Liver (tissue), 9 donors: Measurements from ENCODE around the gene WDR82. TPM values are rescaled to one million over a fixed set of nuclear protein-coding genes. Genes with fewer than 3 reads are reported as not detected.

Experiments
- DNase-seq: peaks from one replicate; pipeline ENCODE4 v3.0.0-alpha.2; 2017; ENCODE audit warnings: low spot score
- H3K27ac ChIP-seq, 2 donors: one replicate each; pipeline ENCODE4 v1.7.0; 2013; ENCODE audit warnings: inconsistent platforms in 2 of 2, low read length in 2 of 2, control low read depth in 1 of 2, low read depth in 1 of 2, mild to moderate bottlenecking in 1 of 2
- H3K27me3 ChIP-seq, 4 donors: one replicate each; pipeline versions ENCODE4 v1.6.1 to v1.7.0; 2013; ENCODE audit warnings: low read length in 3 of 4, inconsistent platforms in 1 of 4, mild to moderate bottlenecking in 1 of 4, moderate library complexity in 1 of 4; ENCODE audit not compliant: control insufficient read depth in 4 of 4, insufficient read depth in 4 of 4
- H3K36me3 ChIP-seq, 4 donors: one replicate each; pipeline versions ENCODE4 v1.6.1 to v1.7.0; 2013; ENCODE audit warnings: low read length in 3 of 4, mild to moderate bottlenecking in 3 of 4, low read depth in 1 of 4, moderate library complexity in 1 of 4; ENCODE audit not compliant: control insufficient read depth in 4 of 4, insufficient read depth in 3 of 4
- H3K4me1 ChIP-seq, 4 donors: one replicate each; pipeline versions ENCODE4 v1.6.1 to v1.7.0; 2013; ENCODE audit warnings: low read length in 3 of 4, mild to moderate bottlenecking in 3 of 4, moderate library complexity in 1 of 4; ENCODE audit not compliant: control insufficient read depth in 4 of 4, insufficient read depth in 4 of 4
- H3K4me3 ChIP-seq, 3 donors: one replicate each; pipeline versions ENCODE4 v1.6.1 to v1.7.0; 2013; ENCODE audit warnings: low read length in 3 of 3, control low read depth in 1 of 3, low read depth in 1 of 3, mild to moderate bottlenecking in 1 of 3
- H3K9ac ChIP-seq, 2 donors: one replicate each; pipeline ENCODE4 v1.7.0; 2013; ENCODE audit warnings: low read length in 2 of 2, mild to moderate bottlenecking in 2 of 2, moderate library complexity in 2 of 2, control low read depth in 1 of 2, low read depth in 1 of 2
- H3K9me3 ChIP-seq, 4 donors: one replicate each; pipeline versions ENCODE4 v1.6.1 to v1.7.0; 2013; ENCODE audit warnings: low read length in 3 of 4; ENCODE audit not compliant: control insufficient read depth in 4 of 4
- ATF3 ChIP-seq: IDR thresholded peaks from 2 replicates; pipeline ENCODE4 v1.6.1; 2016; ENCODE audit warnings: antibody characterized with exemption
- CTCF ChIP-seq: fragments of 150-350 bp; IDR thresholded peaks from 2 replicates; pipeline ENCODE4 v1.5.1; 2017; ENCODE audit warnings: improper control_type of control experiment, low read depth, low read length; ENCODE audit not compliant: missing input control
- EGR1 ChIP-seq, 2 donors: IDR thresholded peaks; 2 replicates each; pipeline ENCODE4 v1.6.1; 2016 to 2018; ENCODE audit warnings: antibody characterized with exemption in 2 of 2, low read depth in 2 of 2
- FOXA1 ChIP-seq: IDR thresholded peaks from 2 replicates; pipeline ENCODE4 v1.6.1; 2016; ENCODE audit warnings: antibody characterized with exemption
- FOXA2 ChIP-seq: IDR thresholded peaks from 2 replicates; pipeline ENCODE4 v1.6.1; 2016; ENCODE audit warnings: antibody characterized with exemption
- GABPA ChIP-seq, 2 donors: IDR thresholded peaks in 1 of 2; conservative IDR thresholded peaks in 1 of 2; 2 replicates each; pipeline ENCODE4 v1.6.1; 2016; ENCODE audit warnings: antibody characterized with exemption in 2 of 2, mild to moderate bottlenecking in 1 of 2, moderate library complexity in 1 of 2
- HNF4A ChIP-seq, 2 donors: conservative IDR thresholded peaks; 2 replicates each; pipeline ENCODE4 v1.6.1; 2016; ENCODE audit warnings: antibody characterized with exemption in 2 of 2, mild to moderate bottlenecking in 2 of 2
- HNF4G ChIP-seq: IDR thresholded peaks from 2 replicates; pipeline ENCODE4 v1.6.1; 2016; ENCODE audit warnings: antibody characterized with exemption
- JUND ChIP-seq, 2 donors: IDR thresholded peaks; 2 replicates each; pipeline ENCODE4 v1.6.1; 2016; ENCODE audit warnings: antibody characterized with exemption in 2 of 2
- MAX ChIP-seq: IDR thresholded peaks from 2 replicates; pipeline ENCODE4 v1.6.1; 2016; ENCODE audit warnings: antibody characterized with exemption
- NR2F2 ChIP-seq: IDR thresholded peaks from 2 replicates; pipeline ENCODE4 v1.6.1; 2016; ENCODE audit warnings: antibody characterized with exemption
- RAD21 ChIP-seq, 2 donors: IDR thresholded peaks; 2 replicates each; pipeline ENCODE4 v1.6.1; 2016; ENCODE audit warnings: antibody characterized with exemption in 2 of 2, mild to moderate bottlenecking in 2 of 2
- REST ChIP-seq: IDR thresholded peaks from 2 replicates; pipeline ENCODE4 v1.6.1; 2016; ENCODE audit warnings: antibody characterized with exemption, mild to moderate bottlenecking
- RXRA ChIP-seq, 2 donors: IDR thresholded peaks; 2 replicates each; pipeline ENCODE4 v1.6.1; 2017 to 2018; ENCODE audit warnings: antibody characterized with exemption in 2 of 2, mild to moderate bottlenecking in 1 of 2
- SP1 ChIP-seq: IDR thresholded peaks from 2 replicates; pipeline ENCODE4 v1.6.1; 2018; ENCODE audit warnings: antibody characterized with exemption, mild to moderate bottlenecking
- TAF1 ChIP-seq: conservative IDR thresholded peaks from 2 replicates; pipeline ENCODE4 v1.6.1; 2016; ENCODE audit warnings: antibody characterized with exemption, mild to moderate bottlenecking
- YY1 ChIP-seq: IDR thresholded peaks from 2 replicates; pipeline ENCODE4 v1.6.1; 2016; ENCODE audit warnings: antibody characterized with exemption, mild to moderate bottlenecking
- ZBTB33 ChIP-seq: IDR thresholded peaks from 2 replicates; pipeline ENCODE4 v1.6.1; 2016; ENCODE audit warnings: antibody characterized with exemption
- WGBS: extraction: QIAGEN DNeasy Blood & Tissue Kit; methylation state at CpG from one replicate; pipeline ENCODE4 v1.1.7; 2013; 5-methylcytosine and 5-hydroxymethylcytosine counted together
- polyA plus RNA-seq, 2 donors: library from polyadenylated mRNA; stranded (reverse) in 1 of 2; unstranded in 1 of 2; fragments of 200-250 nt in 1 of 2; fragments of >200 nt in 1 of 2; fragmentation: Nextera tagmentation in 1 of 2; extraction: Ambion mirVana in 1 of 2; gene quantifications; one replicate each; pipeline versions ENCODE4 v1.2.1 to v1.2.3, GENCODE V29; 2013 to 2015
- total RNA-seq, 2 donors: library from RNA; depleted of rRNA; stranded (reverse); fragments of >200 nt; gene quantifications; one replicate each; pipeline ENCODE4 v1.2.3, GENCODE V29; 2014
- donor health status: healthy.
- donor health status: healthy.
- donor health status: healthy.
- donor health status: healthy.
- donor health status: healthy.

WDR82 gene
- total and polyA plus RNA-seq, 4 donors, result 4.3 to 44.3 (median 25.5) TPM

- no peak overlapping the region for H3K27ac ChIP-seq
- no peak overlapping the region for H3K4me3 ChIP-seq
- no peak for DNase-seq
- H3K9me3 ChIP-seq, result no peaks in the 10 kb centered on the region
- peaks cover 22 to 43% (median 33%) of the 10 kb centered on the region in 4 donors for H3K36me3 ChIP-seq
- 90% methylated on average over 7 of the region's 7 CpGs for WGBS
- TF ChIP-seq GABPA (IDR thresholded peaks at IDR 0.05 in 1 of 2, conservative IDR thresholded peaks at IDR 0.05 in 1 of 2) (no peak), FOXA1 (no peak), REST (no peak), ZBTB33 (no peak), CTCF (no peak), EGR1 (IDR thresholded peaks at IDR 0.05; ENCODE audit: low read depth in 2 of 2) (no peak), TAF1 (no peak), HNF4A (conservative IDR thresholded peaks at IDR 0.05) (no peak), RAD21 (IDR thresholded peaks at IDR 0.05) (no peak), HNF4G (no peak), RXRA (IDR thresholded peaks at IDR 0.05) (no peak), YY1 (no peak), JUND (IDR thresholded peaks at IDR 0.05) (no peak), FOXA2 (no peak), SP1 (no peak), ATF3 (no peak), NR2F2 (no peak), MAX (no peak)
- no peaks in the 10 kb centered on the region for H3K27me3 ChIP-seq
- no peak overlapping the region for H3K9ac ChIP-seq
- H3K4me1 ChIP-seq, result peaks cover 1 to 24% (median 18%) of the 10 kb centered on the region in 4 donors
Observed at GRCh38 chr3:52268036-52268435, 10.4 kb downstream of the WDR82 start.
